HG03095 (cell line): ENCODE data around the gene SBF2.

Experiments used
- ATAC-seq: cut with Tn5 transposase; IDR thresholded peaks from one replicate; pipeline ENCODE4 v1.9.1; 2021; ENCODE audit warnings: moderate library complexity; ENCODE audit not compliant: unreplicated experiment

Gene SBF2

GRCh38 chr11:10293423-10294289 lies at the start of gene SBF2:
TSS of gene SBF2 (minus strand) at chr11:10294219. CDS start at chr11:10294069, 150 bp downstream.
- peak; percentile 38 for ATAC-seq

- no peak for ATAC-seq
Measured at GRCh38 chr11:10338287-10338686, 44.3 kb upstream of the SBF2 start.

- ATAC-seq = no peak
Measured at GRCh38 chr11:10333490-10333889, 39.5 kb upstream of the SBF2 start.

- no peak for ATAC-seq
Measured at GRCh38 chr11:10331548-10332289, 37.7 kb upstream of the SBF2 start.

- no peak for ATAC-seq
Measured at GRCh38 chr11:10329935-10330334, 35.9 kb upstream of the SBF2 start.

GRCh38 chr11:10329356-10329755 lies 35.3 kb upstream of the SBF2 start:
- ATAC-seq = no peak

- ATAC-seq = no peak
Measured at GRCh38 chr11:10328314-10329098, 34.5 kb upstream of the SBF2 start.

GRCh38 chr11:10327254-10327653 lies 33.2 kb upstream of the SBF2 start:
- no peak for ATAC-seq

GRCh38 chr11:10326012-10326964 lies 32.3 kb upstream of the SBF2 start:
- ATAC-seq = no peak

- no peak for ATAC-seq
Measured at GRCh38 chr11:10325277-10326011, 31.4 kb upstream of the SBF2 start.

GRCh38 chr11:10324474-10324873 lies 30.5 kb upstream of the SBF2 start:
- ATAC-seq = no peak

- ATAC-seq = no peak
Measured at GRCh38 chr11:10323793-10324170, 29.8 kb upstream of the SBF2 start.

- no peak for ATAC-seq
Measured at GRCh38 chr11:10322830-10323792, 29.1 kb upstream of the SBF2 start.

GRCh38 chr11:10322401-10322800 lies 28.4 kb upstream of the SBF2 start:
- ATAC-seq = no peak

- no peak for ATAC-seq
Measured at GRCh38 chr11:10320736-10321465, 26.9 kb upstream of the SBF2 start.

GRCh38 chr11:10319702-10320558 lies 25.9 kb upstream of the SBF2 start:
- no peak for ATAC-seq

- no peak for ATAC-seq
Measured at GRCh38 chr11:10318527-10318802, 24.4 kb upstream of the SBF2 start.
